ENCODE data around the gene PDGFA.

PDGFA gene

DNA sequence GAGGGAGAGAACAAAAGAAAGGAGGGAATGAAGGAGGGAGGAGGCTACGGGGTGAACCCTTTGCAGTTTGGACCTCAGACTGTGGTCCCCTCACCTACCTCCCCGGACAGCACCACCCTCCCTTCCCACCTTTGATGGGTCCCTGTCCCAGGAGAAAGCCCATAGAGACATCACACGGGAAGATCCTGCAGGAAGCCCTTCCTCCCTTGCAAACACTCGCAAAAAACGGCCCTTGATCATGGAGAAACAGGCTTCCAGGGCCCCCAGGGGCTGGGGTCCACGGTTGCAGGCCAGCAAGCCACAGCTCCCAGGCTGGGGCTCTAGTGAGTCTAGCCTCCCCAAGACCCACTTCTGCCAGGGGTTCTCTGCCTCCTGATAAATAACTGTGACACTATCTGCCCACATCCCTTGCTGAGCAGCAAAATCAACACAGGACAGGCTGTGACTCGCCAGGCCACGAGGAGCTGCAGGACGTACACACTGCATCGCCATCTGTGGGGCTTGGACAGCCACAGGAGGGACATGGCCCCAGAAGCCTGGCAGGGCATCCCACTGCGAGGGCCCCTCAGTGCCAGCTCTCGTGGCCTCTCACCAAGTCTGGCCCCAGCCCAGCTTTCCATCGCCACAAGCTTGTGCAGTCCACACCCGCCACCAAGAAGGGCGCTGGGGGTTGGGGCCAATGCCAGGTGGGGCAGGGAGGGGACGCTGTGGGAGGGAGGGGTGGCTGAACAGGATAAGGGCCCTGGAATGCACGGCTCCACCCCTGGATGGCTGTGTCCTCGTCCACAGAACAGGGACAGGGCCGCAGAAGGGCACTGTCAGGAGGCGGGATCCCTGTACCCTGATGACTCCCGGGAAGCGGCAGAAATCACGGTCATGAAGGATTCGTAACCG, 34.2 kb downstream of the PDGFA start:
- Histone ChIP-seq H3K4me3 (ENCODE audit: low read length) (no peak overlapping the region), H3K4me1 (ENCODE audit: insufficient read depth, low read length) (peaks cover 6% of the 10 kb centered on the region), H3K27ac (ENCODE audit: low read length) (no peak overlapping the region), H3K9me3 (ENCODE audit: insufficient read depth, low read depth, low read length) (no peaks in the 10 kb centered on the region), H3K27me3 (ENCODE audit: insufficient read depth, low read length) (no peaks in the 10 kb centered on the region), H3K9ac (ENCODE audit: low read depth, low read length) (no peak overlapping the region), H3K36me3 (ENCODE audit: insufficient read depth, low read depth, low read length) (no peaks in the 10 kb centered on the region)

DNA sequence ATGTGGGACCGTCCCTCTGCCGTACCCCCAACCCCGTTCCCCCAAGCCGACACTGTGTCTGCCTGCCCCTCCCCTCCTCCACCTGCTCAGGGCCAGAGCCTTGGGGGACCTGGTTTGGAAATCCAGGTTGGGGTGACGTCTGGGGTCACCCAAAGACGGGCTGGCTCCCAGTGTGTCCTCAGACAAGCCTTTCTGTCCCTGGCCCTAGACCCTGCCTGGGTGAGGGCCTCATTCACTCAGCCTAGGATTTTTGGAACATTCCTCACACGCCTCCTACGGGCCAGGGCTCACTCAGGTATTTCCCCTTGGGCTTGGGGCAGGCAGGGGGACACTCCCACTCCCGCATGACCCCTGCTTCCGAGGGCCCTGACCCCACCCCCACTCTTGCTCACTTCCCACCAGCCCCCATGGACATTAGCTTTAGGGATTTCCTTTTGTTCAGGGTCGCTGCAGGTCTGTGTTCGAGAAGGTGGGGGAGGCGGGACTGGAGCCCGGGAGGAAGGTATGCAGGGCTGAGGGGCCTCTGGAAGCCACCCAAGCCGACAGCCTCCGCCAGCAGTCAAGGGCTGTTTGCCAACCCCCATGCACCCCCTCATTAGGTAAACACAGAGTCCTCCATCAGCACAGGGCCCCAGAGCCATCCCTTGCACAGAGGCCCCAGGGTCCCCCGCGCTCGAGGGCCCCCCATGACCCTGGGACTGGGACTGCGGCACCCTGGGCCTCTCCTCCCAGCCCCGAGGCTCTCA, 35.1 kb downstream of the PDGFA start:
- no peak overlapping the region for H3K4me3 ChIP-seq (ENCODE audit: low read length)
- H3K9ac ChIP-seq (ENCODE audit: low read depth, low read length) = no peak overlapping the region
- H3K27ac ChIP-seq (ENCODE audit: low read length) = no peak overlapping the region
- peaks cover 6% of the 10 kb centered on the region for H3K4me1 ChIP-seq (ENCODE audit: insufficient read depth, low read length)
- H3K27me3 ChIP-seq (ENCODE audit: insufficient read depth, low read length) = no peaks in the 10 kb centered on the region
- H3K36me3 ChIP-seq (ENCODE audit: insufficient read depth, low read depth, low read length) = no peaks in the 10 kb centered on the region
- no peaks in the 10 kb centered on the region for H3K9me3 ChIP-seq (ENCODE audit: insufficient read depth, low read depth, low read length)

DNA sequence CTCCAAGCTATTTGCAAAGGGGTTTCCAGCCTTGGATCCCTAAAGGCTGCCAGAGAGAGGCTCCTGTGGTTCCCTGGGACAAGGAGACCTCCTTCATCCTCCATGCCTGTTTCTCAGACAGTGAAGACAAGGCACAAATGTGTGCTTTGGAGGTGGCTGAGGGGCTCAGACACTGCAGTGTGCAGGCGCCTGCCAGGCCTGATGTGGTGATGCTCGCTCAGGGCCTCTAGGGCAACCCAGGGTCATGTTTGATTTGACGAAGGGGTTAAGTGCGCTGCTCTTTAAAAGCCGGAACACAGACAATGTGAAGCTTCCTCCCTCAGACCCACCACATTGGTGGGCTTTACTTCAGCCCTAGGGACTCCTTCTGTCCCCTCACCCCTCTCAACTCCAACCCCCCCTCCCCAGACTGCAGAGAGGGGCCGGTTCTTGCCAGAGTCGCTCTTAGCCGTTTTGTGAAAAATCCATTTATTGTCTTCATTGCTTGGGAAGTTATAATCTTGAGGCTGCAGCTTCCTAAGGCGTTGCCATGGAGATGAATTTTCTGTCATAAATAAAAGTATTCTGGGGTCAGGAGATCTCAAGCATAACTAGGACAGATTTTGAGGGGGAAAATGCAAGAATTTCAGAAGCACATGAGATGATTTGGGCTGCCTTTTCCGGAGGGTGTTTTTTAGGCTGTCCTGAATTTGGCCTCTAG, 35.8 kb downstream of the PDGFA start:
- H3K27me3 ChIP-seq (ENCODE audit: insufficient read depth, low read length) = no peaks in the 10 kb centered on the region
- no peak overlapping the region for H3K27ac ChIP-seq (ENCODE audit: low read length)
- no peaks in the 10 kb centered on the region for H3K9me3 ChIP-seq (ENCODE audit: insufficient read depth, low read depth, low read length)
- peaks cover 6% of the 10 kb centered on the region for H3K4me1 ChIP-seq (ENCODE audit: insufficient read depth, low read length)
- no peak overlapping the region for H3K9ac ChIP-seq (ENCODE audit: low read depth, low read length)
- H3K4me3 ChIP-seq (ENCODE audit: low read length) = no peak overlapping the region
- H3K36me3 ChIP-seq (ENCODE audit: insufficient read depth, low read depth, low read length) = no peaks in the 10 kb centered on the region

DNA sequence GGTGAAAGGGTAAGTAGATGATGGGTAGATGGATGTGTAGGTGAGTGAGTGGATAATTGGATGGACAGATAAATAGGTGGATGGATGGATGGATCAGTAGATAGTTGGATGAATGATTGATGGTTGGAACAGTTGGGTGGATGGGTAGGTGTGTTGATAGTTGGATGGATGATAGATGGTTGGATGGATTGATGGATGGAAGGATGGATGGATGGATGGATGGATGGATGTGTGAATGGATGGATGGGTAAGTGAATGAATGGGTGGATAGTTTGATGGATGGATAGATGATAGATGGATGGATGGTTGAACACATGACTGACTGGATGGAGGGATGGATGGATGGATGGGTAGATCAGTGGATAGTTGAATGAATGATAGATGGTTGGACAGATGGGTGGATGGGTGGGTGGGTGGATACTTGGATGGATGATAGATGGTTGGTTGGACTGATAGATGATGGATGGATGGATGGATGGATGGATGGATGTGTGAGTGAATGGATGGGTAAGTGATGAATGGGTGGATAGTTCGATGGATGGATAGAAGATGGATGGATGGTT, 37.0 kb downstream of the PDGFA start:
- H3K27me3 ChIP-seq (ENCODE audit: insufficient read depth, low read length) = no peaks in the 10 kb centered on the region
- H3K27ac ChIP-seq (ENCODE audit: low read length) = no peak overlapping the region
- H3K4me1 ChIP-seq (ENCODE audit: insufficient read depth, low read length) = peaks cover 6% of the 10 kb centered on the region
- no peaks in the 10 kb centered on the region for H3K9me3 ChIP-seq (ENCODE audit: insufficient read depth, low read depth, low read length)
- H3K4me3 ChIP-seq (ENCODE audit: low read length) = no peak overlapping the region
- no peak overlapping the region for H3K9ac ChIP-seq (ENCODE audit: low read depth, low read length)
- H3K36me3 ChIP-seq (ENCODE audit: insufficient read depth, low read depth, low read length) = no peaks in the 10 kb centered on the region

DNA sequence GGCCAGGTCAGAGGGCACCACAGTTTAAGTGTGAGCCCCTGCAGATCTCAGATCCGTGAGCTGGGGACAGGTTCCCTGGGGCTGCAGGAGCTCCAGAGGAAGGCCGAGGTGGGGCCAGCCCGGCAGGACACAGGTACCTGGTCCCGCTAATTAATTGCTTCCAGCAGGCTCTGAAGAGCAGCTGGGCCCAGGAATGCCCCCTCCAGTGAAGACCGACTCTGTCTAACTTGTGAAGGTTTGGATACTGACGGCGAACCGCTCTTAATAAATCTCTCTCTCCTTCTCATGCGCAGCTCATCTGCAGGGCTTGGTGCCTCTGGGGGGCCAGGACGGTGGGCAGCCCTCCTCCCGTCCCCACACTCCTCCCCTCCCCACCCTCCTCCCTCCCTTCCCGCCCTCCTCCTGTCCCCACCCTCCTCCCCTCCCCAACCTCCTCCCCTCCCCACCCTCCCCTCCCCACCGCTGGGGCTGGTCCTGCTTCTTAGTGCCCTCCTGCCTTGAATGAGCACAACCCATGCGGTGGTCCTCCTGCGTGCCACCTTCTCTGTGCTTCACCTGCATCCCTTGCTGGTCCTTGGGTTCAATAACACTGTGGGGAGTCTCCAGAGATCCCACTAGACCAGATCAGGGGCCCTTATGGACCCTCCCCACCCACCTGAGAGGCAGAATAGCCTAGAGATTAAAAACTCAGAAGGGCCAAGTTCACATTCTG, 38.3 kb downstream of the PDGFA start:
- Histone ChIP-seq H3K4me3 (ENCODE audit: low read length) (no peak overlapping the region), H3K9ac (ENCODE audit: low read depth, low read length) (no peak overlapping the region), H3K4me1 (ENCODE audit: insufficient read depth, low read length) (peaks cover 6% of the 10 kb centered on the region), H3K9me3 (ENCODE audit: insufficient read depth, low read depth, low read length) (no peaks in the 10 kb centered on the region), H3K27ac (ENCODE audit: low read length) (no peak overlapping the region), H3K36me3 (ENCODE audit: insufficient read depth, low read depth, low read length) (no peaks in the 10 kb centered on the region), H3K27me3 (ENCODE audit: insufficient read depth, low read length) (no peaks in the 10 kb centered on the region)

DNA sequence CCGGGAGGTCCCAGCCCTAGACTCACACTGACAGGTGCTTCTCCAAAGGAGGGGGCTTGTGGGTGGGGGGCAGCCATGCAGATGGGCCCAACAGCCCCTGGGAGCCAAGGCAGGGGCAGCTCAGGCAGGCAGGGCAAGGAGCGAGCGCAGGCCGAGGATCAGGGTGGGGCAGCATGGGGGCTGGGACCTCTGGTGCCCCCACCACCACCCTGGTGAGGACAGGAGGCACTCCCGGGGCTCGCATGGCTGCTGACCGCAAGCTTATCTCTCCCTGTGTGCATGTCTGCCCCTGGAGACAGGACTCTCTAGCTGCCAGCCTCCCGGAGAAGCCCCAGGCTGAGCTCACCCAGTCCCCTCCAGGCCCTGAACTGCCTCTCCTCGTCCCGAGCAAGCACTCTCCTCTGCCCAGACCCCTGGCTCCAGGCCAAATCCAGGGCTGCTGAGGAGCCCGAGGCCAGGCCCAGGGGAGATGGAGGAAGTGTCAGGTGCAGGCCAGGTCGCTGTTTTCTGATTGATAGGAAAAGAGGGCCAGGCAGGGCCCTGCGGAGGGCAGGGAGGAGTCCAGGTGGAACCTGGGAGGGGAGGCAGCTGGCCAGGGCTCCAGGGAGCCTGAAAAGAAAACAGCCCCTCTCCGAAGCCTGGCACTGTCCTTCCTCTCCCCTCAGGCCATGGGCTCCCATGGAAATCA, 39.0 kb downstream of the PDGFA start:
- Histone ChIP-seq H3K9ac (ENCODE audit: low read depth, low read length) (no peak overlapping the region), H3K27me3 (ENCODE audit: insufficient read depth, low read length) (no peaks in the 10 kb centered on the region), H3K4me1 (ENCODE audit: insufficient read depth, low read length) (peaks cover 6% of the 10 kb centered on the region), H3K9me3 (ENCODE audit: insufficient read depth, low read depth, low read length) (no peaks in the 10 kb centered on the region), H3K27ac (ENCODE audit: low read length) (no peak overlapping the region), H3K36me3 (ENCODE audit: insufficient read depth, low read depth, low read length) (no peaks in the 10 kb centered on the region), H3K4me3 (ENCODE audit: low read length) (no peak overlapping the region)

DNA sequence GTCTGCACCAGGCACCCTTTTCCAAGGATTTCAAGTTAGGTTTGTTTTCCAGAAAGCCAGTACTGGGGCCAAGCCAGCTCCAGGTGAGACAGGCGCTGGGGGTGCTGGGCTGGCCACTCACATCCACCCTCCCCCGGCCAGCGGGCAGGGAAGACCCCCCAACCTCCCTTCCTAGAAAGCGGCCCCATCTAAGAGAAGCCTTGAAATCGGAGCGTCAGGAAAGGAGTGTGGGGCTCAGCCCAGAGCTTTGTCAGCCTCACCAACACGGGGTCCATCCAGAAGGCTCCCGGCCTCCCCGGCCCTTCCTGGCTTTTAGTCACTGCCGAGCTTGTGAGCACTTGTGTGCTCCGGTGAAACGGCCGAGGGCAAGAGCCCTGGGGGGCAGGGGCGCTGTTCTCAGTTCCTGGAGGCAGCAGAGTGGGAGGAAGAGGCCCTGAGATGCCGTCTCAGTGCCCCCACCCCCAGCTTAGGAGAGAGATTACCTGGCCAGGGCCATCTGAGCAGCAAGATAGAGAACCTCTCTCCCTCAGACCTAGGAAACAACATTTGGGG, 39.6 kb downstream of the PDGFA start:
- Histone ChIP-seq H3K4me3 (ENCODE audit: low read length) (no peak overlapping the region), H3K27ac (ENCODE audit: low read length) (no peak overlapping the region), H3K36me3 (ENCODE audit: insufficient read depth, low read depth, low read length) (no peaks in the 10 kb centered on the region), H3K27me3 (ENCODE audit: insufficient read depth, low read length) (no peaks in the 10 kb centered on the region), H3K4me1 (ENCODE audit: insufficient read depth, low read length) (peaks cover 6% of the 10 kb centered on the region), H3K9me3 (ENCODE audit: insufficient read depth, low read depth, low read length) (no peaks in the 10 kb centered on the region), H3K9ac (ENCODE audit: low read depth, low read length) (no peak overlapping the region)

DNA sequence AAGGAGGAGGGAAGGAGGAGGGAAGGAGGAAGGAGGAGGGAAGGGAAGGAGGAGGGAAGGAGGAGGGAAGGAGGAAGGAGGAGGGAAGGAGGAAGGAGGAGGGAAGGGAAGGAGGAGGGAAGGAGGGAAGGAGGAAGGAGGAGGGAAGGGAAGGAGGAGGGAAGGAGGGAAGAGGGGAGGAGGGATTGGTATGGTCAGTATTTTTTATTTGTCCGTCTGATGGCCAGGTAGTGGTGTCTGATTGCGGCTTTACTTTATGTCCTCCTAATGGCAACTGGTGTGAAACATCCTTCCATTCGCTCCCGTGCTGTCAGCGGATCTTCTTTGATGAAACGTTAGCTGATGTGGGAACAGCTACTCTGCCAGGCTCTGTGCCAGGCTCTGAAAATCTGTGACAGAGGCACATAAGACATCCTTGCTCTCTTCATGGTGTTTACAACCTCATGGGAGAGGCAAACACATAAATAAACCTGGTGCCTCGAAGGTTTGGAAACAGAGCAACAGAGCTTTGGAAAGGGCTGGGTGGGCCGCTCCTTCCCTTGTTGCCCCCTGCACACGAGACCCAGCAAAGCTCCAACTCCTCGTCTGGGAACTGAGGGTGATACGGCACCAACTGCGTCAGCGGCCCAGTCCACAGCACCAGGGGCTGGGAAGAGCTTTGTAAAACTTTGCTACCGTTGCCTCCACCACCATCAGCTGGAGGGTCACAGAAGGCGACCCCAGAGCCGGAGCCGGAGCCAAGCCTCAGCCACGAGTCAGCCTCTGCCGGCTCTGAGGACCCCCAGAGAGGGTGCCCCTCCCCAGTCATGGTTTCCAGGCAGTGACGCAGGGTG, 40.3 kb downstream of the PDGFA start:
- no peaks in the 10 kb centered on the region for H3K9me3 ChIP-seq (ENCODE audit: insufficient read depth, low read depth, low read length)
- no peak overlapping the region for H3K4me3 ChIP-seq (ENCODE audit: low read length)
- no peak overlapping the region for H3K9ac ChIP-seq (ENCODE audit: low read depth, low read length)
- H3K27ac ChIP-seq (ENCODE audit: low read length) = no peak overlapping the region
- peaks cover 6% of the 10 kb centered on the region for H3K4me1 ChIP-seq (ENCODE audit: insufficient read depth, low read length)
- no peaks in the 10 kb centered on the region for H3K36me3 ChIP-seq (ENCODE audit: insufficient read depth, low read depth, low read length)
- no peaks in the 10 kb centered on the region for H3K27me3 ChIP-seq (ENCODE audit: insufficient read depth, low read length)

DNA sequence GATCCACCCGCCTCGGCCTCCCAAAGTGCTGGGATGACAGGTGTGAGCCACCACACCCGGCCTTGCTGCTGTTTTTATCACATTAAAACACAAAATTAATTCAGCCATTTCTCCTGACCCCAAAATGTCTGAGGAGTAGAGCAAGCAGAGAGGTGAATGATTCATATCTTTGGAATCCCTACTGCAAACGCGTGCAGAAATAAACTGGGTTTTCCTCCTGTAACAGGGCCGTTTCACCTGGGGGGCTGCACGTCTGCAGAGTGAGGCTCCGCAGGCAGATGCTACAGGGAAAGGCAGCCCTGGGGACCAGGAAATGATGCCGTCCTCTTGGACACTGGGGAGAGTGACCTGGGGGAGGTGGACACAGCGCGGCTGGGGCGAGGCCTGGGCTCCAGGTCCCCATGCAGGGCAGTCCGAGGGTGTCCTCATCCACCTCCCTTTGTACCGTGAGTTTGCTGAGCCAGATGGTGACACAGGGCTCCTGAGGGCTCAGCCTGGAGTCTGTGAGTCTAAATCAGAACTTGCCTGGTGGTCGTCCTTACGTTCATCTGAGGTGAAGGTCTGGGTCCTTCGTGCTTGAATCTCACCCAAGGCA, 41.9 kb downstream of the PDGFA start:
- no peaks in the 10 kb centered on the region for H3K27me3 ChIP-seq (ENCODE audit: insufficient read depth, low read length)
- no peaks in the 10 kb centered on the region for H3K9me3 ChIP-seq (ENCODE audit: insufficient read depth, low read depth, low read length)
- H3K9ac ChIP-seq (ENCODE audit: low read depth, low read length) = no peak overlapping the region
- H3K4me3 ChIP-seq (ENCODE audit: low read length) = no peak overlapping the region
- H3K27ac ChIP-seq (ENCODE audit: low read length) = no peak overlapping the region
- H3K36me3 ChIP-seq (ENCODE audit: insufficient read depth, low read depth, low read length) = no peaks in the 10 kb centered on the region
- H3K4me1 ChIP-seq (ENCODE audit: insufficient read depth, low read length) = peaks cover 3% of the 10 kb centered on the region
